SKM-1 treated with dmso at 0.1 percent for 144 hours (cell line): ENCODE data around the gene EIF3K.

ENCODE experiments used
- DNase-seq: peaks from one replicate; lab custom pipeline; 2025; ENCODE audit not compliant: unreplicated experiment; lab: John Stamatoyannopoulos, UW

EIF3K gene

GRCh38 chr19:38683393-38684077 lies 64.5 kb downstream of the EIF3K start:
- peak; percentile 15 for DNase-seq

GRCh38 chr19:38684078-38684861 lies 65.3 kb downstream of the EIF3K start:
- DNase-seq = peak; percentile 44

GRCh38 chr19:38684862-38685665 lies 66.1 kb downstream of the EIF3K start:
- no peak for DNase-seq

- DNase-seq = no peak
Observed at GRCh38 chr19:38685666-38686529, 66.9 kb downstream of the EIF3K start.

- no peak for DNase-seq
Observed at GRCh38 chr19:38686530-38686888, 67.5 kb downstream of the EIF3K start.
